HS-5 (cell line): ENCODE results near the gene POLG2.
A peak's percentile ranks its signal among the peaks of the same experiment; 100 is the strongest.
"Not testable (repeated sequence)": the region's sequence is repeated elsewhere in the genome, so short reads cannot be mapped to it uniquely, and the experiment has no call there.

Experiments
- DNase-seq: peaks from one replicate; pipeline ENCODE4 v3.0.0-alpha.2; 2012; ENCODE audit warnings: low read depth

Gene POLG2

DNA sequence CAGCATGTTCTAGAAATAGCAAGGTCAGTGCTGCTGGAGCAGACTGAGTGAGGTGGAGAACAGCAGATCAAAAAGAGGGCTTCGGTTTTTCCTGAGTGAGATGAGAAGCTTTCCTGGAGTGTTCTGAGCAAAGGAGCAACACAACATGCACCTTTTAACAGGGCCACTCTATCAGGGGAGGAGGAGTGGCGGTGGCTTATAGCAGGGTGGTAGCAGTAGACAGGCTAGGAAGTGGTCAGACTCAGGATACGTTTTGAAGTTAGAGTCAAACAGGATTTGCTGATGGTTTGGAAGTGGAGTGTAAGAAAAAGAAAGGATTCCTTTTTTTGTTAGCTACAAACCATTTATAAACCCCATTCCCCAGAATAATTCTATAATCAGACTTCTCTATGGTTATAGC, 12.5 kb downstream of the POLG2 start:
- no peak for DNase-seq

DNA sequence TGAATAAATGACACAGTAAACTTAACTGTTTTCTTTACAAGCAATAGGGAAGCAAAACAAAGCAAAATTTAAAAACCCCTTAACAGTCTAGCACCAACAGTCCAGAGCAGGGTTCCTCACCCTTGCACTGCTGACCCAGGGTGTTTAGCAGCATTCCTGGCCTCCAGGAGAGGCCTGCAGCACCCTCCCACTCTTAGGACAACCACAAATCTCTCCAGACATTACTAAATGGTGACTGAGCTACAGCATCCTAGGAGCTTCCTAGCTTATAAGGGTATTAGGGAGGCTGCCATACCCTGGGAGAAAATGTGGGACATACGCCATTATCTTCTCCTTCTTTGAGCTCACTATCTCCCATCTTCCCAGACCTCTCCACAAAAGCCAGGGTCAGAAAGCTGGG, 15.9 kb downstream of the POLG2 start:
- no peak for DNase-seq

DNA sequence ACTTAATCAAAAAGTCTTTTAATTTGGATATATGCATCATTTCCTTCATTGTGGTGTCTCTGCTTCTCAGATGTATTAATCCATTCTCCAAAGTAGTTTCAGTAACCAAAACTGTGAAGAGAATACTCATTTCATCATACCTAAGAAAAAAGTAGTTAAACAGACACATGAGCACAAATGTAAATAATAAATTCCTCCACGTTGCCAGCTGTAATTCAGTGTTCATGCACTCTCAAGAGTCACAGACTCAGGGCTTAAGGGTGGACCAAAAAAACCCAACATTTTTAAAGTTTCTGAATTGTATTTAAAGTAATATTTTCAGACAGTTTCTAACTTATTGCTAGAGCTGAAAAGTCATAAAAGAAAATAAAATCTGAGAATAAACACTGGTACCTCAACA, 19.0 kb downstream of the POLG2 start:
- DNase-seq, result no peak

DNA sequence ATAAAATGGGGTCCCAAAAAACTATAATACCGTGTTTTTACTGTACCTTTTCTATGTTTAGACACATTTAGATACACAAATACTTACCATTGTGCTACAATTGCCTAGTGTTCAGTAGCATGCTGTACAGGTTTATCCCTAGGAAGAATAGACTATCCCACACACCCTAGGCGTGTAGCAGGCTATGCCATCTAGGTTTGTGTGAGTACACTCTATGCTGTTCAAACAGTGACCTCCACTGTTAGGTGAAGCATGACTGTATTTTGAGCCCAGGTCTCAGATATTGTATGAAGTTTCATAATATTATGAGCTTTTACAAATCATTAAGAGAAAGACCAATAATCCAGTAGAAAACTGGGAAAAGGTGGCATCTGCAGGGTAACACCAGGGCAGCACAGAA, 24.3 kb downstream of the POLG2 start:
- no peak for DNase-seq

DNA sequence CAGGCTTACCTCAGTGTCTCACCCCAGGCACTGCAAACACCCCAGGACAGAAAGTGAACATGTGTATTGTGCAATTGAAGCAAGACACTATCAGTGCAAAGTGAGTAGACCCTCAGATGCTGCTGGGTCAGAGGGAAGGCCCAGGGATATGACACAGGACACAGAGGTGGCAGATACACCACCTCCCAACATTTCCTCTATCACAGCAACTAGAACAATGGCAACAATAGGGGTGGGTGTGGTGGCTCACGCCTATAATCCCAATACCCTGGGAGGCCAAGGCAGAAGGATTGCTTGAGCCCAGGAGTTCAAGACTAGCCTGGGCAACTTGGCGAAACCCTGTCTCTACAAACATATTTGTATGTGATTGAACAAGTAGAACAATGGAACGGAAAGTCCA, 25.4 kb downstream of the POLG2 start:
- no peak for DNase-seq

DNA sequence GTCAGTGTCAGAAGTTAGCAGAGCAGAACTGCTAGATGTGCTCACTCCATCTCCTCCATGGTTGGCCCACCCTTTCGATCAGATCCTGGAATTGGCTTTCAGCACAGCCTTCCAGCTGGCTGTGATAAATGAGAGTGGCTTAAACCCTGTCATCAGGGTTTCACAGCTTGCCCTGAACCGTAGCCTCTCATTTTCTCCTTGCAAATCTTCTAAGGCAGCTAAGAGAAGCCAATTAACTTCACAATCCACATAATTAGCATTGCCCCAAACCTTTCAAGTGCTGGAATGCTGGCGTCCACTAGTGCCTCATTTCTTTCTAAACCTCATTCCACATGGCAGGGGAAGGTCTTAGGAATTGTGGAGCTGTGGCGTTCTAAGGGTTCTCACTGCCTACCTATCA, 26.2 kb downstream of the POLG2 start:
- DNase-seq, result no peak

DNA sequence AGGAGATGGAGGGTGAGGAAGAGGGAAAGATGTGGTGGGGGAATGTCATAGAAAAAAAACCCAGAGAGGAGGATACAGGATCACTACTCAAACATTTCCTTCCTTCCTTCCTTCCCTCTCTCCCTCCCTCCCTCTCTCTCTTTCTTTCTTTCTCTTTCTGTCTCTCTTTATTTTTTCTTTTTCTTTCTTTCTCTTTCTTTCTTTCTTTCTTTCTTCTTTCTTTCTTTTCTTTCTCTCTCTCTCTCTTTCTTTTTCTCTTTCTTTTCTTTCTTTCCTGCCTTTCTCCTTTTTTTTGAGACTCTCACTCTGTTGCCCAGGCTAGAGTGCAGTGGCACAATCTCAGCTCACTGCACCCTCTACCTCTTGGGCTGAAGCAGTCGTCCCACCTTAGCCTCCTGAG, 30.0 kb downstream of the POLG2 start:
- not testable (repeated sequence) for DNase-seq

DNA sequence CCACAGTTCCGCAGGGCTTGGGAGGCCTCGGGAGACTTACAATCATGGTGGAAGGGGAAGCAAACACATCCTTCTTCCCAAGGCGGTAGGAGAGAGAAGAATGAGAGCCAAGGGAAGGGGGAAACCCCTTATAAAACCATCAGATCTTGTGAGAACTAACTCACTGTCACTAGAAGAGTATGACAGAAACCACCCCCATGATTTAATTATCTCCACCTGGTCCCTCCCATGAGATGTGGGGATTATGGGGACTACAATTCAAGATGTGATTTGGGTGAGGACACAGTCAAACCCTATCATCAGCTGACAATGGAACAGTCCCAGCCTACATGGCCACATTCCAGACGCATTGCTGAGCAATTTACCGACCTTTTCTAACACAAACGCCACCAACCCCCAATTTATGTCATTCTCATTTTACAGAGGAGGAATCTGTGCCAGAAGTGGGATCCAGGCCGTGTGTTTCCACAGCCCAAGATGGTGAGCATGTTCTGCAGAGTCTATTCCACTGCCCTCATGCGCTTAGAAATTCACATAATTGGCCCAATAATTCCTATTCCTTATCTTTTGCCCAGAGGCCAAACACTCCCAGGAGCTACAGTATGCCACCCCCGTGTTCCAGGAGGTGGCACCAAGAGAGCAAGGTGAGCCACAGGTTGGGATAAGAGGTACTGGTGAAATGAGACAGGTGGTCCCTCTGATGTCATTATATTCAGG, 30.7 kb downstream of the POLG2 start:
- DNase-seq, result no peak

DNA sequence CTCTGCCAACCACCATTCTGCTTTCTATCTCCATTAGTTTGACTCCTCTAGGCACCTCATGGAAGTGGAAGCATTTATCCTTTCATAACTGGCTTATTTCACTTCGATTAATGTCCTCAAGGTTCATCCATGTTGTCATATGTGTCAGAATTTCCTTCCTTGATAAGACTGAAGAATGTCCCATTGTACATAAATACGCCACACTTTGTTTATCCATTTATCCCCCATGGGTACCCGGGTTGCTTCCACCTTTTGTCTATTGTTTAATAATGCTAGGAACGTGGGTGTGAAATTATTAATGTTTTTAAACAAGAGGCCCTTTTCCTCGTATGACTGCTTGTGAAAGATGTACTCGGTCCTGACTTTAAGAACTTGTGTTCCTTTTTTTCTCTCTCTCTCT, 35.1 kb downstream of the POLG2 start:
- DNase-seq, result no peak

DNA sequence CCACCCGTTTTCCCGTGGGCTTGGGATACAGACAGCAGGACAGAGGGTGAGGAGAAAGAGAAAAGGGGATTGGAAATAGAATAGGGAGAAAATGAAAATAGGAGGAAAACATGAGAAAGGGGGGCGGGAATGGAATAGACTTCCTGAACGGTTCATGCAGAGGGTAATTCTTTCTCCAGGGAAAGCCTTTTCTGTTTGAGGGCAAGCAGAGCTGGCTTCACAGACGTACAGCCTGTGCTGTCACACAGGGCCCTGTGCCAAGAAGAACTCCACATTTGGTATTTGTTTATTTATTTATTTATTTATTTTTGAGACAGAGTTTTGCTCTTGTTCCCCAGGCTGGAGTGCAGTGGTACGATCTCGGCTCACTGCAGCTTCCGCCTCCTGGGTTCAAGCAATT, 35.9 kb downstream of the POLG2 start:
- no peak for DNase-seq

DNA sequence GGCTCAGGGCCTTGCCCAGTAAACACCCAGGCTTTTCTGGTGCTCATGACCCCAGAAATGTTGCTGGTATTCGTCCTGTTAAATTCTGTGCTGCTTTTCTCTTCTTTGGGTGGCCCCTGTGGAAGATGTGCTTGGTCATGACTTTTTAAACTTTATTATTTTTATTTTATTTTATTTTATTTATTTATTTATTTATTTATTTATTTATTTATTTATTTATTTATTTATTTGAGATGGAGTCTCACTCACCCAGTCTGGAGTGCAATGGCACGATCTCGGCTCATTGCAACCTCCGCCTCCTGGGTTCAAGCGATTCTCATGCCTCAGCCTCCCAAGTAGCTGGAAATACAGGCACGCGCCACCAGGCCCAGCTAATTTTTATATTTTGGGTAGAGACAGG, 37.0 kb downstream of the POLG2 start:
- not testable (repeated sequence) for DNase-seq

DNA sequence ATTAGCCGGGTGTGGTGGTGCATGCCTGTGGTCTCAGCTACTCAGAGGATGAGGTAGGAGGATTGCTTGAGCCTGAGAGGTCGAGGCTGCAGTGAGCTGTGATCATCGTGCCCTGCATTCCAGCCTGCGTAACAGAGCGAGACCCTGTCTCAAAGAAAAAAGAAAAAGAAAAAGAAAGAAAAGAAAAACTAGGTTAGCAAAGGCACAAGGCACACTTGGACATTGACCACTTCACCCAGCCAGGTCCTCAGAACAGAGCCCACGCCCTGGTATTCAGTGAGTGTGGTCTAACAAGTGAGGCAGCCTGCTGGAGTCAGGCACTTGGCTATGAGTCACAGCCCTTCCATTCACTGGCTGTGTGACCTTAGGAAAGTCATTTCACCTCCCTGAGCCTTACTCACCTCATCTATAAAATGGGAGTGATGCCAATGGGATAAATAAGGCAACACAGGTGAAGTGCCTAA, 37.5 kb downstream of the POLG2 start:
- peak; percentile 52 for DNase-seq

DNA sequence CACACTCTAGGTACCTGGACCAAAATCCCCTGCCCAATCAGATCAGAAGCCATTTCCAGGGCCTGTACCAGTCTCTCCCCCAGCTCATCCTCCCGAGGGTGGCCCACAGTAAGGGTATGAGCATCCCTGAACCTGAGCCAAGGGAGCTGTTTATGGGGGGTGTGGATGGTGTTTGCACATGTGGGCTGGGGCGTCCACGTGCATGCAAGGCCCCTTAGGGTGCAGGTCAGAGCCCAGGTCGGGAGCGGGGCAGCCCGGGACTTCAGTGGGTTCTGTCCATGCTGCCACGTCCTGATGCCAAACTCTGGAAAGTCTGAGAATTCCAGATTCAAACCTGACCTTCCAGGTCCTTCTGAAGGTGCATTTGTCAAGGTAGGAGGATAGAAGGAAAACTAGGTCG, 38.1 kb downstream of the POLG2 start:
- DNase-seq, result no peak

DNA sequence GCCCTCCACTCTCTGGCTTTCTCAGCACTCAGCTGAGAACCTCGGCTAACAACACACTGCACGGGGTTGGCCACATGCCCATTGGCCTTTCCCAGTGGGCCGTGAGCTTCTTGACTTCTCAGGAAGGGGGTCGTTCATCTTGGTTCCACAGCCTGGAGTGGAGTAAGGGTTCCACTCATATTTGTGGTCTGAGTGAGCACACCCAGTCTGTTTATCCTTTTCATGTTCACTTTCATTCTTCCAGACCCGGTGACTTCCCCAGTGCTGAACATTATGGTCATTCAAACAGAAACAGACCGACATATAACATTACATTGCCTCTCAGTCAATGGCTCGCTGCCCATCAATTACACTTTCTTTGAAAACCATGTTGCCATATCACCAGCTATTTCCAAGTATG, 39.7 kb downstream of the POLG2 start:
- DNase-seq, result no peak

DNA sequence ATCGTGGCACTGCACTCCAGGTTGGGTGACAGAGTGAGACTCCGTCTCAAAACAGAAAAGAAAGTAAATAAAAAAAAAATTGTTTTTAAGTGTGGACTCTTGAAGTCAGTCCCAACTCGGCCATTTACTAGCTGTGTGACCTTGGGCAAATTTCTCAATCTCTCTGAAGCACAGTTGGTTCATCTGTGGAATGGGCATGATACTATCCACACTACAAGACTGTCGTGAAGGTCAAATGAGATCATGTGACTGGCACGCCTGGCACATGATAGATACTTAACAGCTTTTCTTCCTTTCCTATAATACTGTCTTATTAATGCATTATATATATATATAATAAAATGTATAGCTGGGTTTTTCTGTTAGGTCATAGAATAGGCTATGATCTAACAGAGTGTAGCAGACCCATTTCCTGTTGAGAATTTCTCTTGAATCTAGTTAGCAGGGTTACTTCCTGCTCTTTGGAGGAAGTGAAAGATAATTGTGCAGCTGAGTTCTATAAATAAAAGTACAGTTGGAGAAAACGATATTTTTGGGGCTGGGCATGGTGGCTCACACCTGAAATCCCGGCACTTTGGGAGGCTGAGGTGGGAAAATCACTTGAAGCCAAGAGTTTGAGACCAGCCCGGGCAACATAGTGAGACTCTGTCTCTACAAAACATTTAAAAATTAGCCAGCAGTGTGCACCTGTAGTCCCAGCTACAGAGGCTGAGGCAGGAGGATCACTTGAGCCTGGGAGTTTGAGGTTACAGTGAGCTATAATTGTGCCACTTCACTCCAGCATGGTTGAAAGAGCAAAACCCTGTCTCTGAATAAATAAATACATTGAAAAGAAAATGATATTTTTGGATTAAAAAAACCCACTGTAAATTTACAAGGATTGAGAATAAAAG, 40.6 kb downstream of the POLG2 start:
- no peak for DNase-seq

DNA sequence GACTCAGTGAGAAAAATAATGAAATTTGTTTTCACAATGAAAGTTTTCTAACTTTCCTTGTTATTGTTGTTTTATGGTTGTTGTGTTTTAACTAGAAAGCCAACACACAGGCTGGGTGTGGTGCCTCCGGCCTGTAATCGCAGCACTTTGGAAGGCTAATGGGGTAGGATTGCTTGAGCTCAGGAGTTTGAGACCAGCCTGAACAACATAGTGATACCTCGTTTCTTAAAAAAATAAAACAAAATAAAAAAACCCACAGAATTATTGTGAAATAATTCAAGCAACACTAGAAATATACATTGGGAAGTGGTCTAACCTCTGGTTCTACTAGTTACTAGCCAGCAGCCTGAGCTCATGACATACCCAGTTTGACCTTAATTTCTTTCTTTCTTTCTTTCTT, 47.3 kb downstream of the POLG2 start:
- no peak for DNase-seq

DNA sequence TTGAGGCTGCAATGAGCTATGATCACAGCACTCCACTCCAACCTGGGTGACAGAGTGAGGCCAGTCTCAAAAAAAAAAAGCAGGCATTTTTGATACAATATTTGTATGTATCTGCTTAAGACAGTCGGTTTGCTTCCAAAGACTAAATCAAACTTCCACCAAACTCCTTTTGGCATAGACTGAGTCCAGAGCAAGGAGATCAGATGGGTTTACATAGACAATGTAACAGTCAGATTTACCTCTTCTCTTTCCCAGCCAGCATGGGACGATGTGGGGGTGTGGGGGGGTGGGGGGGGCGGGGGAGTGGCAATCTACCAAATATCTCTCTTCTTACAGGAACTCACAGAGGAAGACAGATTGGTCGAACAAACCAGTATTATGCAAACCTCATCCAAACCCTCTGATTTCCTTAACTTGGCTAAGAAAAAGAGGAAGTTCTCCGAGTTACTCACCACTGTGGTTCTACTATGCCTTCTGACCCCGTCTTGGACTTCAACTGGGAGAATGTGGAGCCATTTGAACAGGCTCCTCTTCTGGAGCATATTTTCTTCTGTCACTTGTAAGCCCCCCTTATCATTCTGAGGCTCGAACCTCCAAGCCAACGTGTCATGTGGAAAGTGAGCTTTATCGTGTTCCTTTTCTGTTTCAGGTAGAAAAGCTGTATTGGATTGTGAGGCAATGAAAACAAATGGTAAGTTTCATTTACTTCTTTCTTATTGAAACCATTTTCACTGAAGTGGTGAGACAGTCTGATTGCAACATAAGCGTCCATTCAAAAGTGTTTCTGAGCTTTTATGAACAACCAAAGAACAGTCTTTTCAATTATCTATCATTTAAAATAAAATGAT, 48.0 kb downstream of the POLG2 start, which contains the start of gene MILR1:
MILR1 (plus strand) TSS at position 451 of the 848 bp plus-strand sequence; CDS start at position 505, 54 bp downstream.
- peak; percentile 70 for DNase-seq

DNA sequence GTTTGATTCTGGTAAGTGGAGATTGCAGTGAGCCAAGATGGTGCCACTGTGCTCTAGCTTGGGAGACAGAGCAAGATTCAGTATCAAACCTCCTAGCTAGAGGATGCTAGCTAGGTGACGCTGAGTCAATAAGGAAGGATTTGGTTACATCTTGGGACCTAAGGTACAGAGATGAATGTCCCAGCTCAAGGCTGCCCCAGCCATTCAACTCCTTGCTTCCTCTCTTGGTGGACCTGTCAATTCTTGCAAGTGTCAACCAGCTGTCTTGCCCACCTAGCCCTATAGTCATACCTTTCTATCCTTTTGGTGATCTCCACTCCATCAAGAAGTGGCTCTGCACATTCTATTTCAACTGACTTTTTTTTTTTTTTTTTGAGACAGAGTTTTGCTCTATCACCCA, 49.3 kb downstream of the POLG2 start:
- no peak for DNase-seq

DNA sequence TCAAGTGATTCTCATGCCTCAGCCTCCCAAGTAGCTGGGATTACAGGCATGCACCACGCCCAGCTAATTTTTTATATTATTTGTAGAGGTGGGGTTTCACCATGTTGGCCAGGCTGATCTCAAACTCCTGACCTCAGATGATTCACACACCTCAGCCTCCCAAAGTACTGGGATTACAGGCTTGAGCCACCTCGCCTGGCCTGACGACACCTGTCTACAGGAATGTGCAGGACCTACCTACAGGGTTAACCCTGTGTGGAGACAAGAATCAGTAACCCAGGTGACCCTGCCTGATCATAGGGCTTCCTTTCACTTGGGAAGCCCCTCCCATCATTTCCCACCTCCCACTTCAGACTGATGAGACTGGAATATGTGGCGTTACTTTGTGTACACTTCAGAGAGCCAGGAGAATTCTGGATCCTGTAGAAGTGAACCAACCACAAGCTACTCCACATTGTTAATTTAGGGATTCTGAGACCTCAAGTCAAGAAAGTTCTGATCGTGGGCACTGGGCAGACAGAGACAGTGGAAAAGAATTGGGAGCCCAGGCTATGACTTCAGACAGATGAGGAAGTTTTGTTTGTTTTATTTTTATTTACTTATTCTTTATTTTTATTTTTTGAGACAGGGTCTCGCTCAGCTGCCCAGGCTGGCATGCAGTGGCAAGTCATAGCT, 53.6 kb downstream of the POLG2 start:
- DNase-seq, result no peak

DNA sequence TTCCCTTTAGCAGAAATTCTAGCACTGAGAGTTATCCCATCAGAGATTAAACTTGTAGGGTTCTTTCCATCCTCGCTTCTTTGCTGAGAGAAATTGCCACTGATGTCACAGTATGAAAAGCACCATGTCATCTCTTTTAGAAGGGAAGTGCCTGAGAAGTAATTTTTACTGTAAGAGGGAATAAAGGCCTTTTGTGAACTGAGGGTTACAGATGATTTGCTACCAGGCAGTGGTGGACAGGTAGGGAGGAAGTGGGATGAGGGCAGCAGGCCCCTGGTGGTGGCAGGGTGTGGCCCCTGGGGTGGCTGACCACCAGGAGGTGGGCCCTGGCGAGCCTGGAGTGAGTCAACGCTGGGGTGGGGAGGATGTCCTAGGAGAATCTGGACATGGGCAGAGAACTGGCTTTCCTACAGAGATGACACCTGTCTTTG, 54.3 kb downstream of the POLG2 start:
- DNase-seq, result no peak

DNA sequence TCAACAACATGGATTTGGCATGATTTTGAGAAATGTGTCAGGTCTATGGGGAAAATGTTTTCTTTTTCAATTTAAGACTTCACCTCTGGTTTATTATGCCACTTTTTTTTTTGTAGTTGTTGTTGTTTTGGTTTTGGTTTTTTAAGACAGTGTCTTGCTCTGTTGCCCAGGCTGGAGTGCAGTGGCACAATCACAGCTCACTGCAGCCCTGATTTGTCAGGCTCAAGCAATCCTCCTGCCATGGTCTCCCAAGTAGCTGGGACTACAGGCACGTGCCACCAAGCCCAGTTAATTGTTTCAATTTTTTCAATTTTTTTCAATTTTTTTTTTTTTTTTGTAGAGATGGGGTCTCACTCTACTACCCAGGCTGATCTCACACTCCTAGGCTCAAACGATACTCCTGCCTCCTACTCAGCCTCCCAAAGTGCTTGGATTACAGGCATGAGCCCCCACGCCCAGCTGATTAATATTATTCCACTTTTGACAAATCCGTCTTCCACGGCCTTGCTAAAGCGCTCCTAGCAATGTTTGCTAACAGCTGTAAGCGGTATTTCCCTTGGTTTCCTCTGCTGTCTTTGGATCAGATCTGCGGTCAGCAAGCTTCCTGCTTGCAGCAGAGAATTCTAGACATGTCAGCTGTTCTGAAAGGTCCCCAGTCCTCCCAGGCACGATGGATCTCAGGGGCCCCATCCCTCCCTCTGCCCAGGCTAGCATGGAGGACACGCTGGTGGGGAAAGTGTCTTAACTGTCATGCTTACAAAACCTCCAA, 54.9 kb downstream of the POLG2 start:
- no peak for DNase-seq
